A549 treated with CpdA at 1 μM for 4 hours (cell line): ENCODE measurements around the gene SLC25A38. TPM values are rescaled to one million over a fixed set of nuclear protein-coding genes. Genes with fewer than 3 reads are reported as not detected.

Experiments
- total RNA-seq: library from RNA; stranded (reverse); fragments of 200-300 nt; extraction: Qiagen RNA extraction; gene quantifications from 5 replicates; pipeline ENCODE4 v1.2.3, GENCODE V29; 2022; ENCODE audit warnings: low read depth

The SLC25A38 gene, protein sequence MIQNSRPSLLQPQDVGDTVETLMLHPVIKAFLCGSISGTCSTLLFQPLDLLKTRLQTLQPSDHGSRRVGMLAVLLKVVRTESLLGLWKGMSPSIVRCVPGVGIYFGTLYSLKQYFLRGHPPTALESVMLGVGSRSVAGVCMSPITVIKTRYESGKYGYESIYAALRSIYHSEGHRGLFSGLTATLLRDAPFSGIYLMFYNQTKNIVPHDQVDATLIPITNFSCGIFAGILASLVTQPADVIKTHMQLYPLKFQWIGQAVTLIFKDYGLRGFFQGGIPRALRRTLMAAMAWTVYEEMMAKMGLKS
- 37.3 to 45.5 TPM (median 39.3 TPM) in 5 replicates for total RNA-seq

GRCh38 chr3:39383045-39383880 lies at the start of gene SLC25A38:
Gene SLC25A38, plus strand, starts transcription at chr3:39383370. Its CDS starts 355 bp downstream, at chr3:39383725.

GRCh38 chr3:39406368-39407258 lies 23.4 kb downstream of the SLC25A38 start, which contains the start of gene RPSA:
Gene RPSA, plus strand, starts transcription at chr3:39406720. Its CDS starts 934 bp downstream, at chr3:39407654.

Other genes starting within 250 kb of the SLC25A38 start
- 15.2 to 22.2 TPM (median 18.3 TPM) in 5 replicates for gene CSRNP1, start 229.8 kb upstream of the SLC25A38 start, total RNA-seq
- gene XIRP1, start 190.8 kb upstream of the SLC25A38 start, total RNA-seq, result 0.05 to 0.15 TPM (median 0.07 TPM) in 5 replicates
- gene CX3CR1, start 103.3 kb upstream of the SLC25A38 start, total RNA-seq, result 0.02 TPM in 1 of 5 replicates, not detected in the others
- not detected in 5 replicates for gene CCR8, start 53.7 kb upstream of the SLC25A38 start, total RNA-seq
- gene RPSA, start 23.4 kb downstream of the SLC25A38 start, total RNA-seq, result 2,607 to 2,790 TPM (median 2,621 TPM) in 5 replicates
- gene MOBP, start 84.3 kb downstream of the SLC25A38 start, total RNA-seq, result 0.09 to 0.25 TPM in 2 of 5 replicates, not detected in the others